A673 (cell line): Measurements from ENCODE around the gene TMEM255B. TPM values are rescaled to one million over a fixed set of nuclear protein-coding genes. Genes with fewer than 3 reads are reported as not detected.

Source experiments
- BruUV-seq: library from RNA; stranded (reverse); fragments of 400-500 nt; replicated peaks from 2 replicates; lab custom pipeline; 2021; lab: Mats Ljungman, UMichigan
- CTCF ChIA-PET: fragments of 300-600 bp; sonication (Branson Sonifier 250); formaldehyde crosslinking; loops from one replicate; lab custom pipeline; 2022; ENCODE audit warnings: antibody characterized with exemption; lab: Charles Lee
- POLR2A ChIA-PET: fragments of 300-600 bp; sonication (Branson Sonifier 250); formaldehyde crosslinking; loops from one replicate; lab custom pipeline; 2022; ENCODE audit warnings: antibody characterized with exemption; ENCODE audit not compliant: low non-redundant PET; lab: Charles Lee
- DNase-seq: peaks from one replicate; pipeline ENCODE4 v3.0.0-alpha.2; 2015; ENCODE audit warnings: low spot score
- H3K27ac ChIP-seq: fragments of 200-600 bp; sonication (generic); 2 replicates; pipeline ENCODE4 v1.5.1; 2016; ENCODE audit warnings: mixed run types, low read depth, mild to moderate bottlenecking, mixed read lengths, antibody characterized with exemption, low read length; ENCODE audit not compliant: poor library complexity, severe bottlenecking
- H3K27me3 ChIP-seq: fragments of 200-600 bp; sonication (generic); replicated peaks from 2 replicates; pipeline ENCODE4 v1.6.1; 2017; ENCODE audit warnings: mixed run types, low read depth, mild to moderate bottlenecking, mixed read lengths, antibody characterized with exemption, low read length; ENCODE audit not compliant: insufficient read depth, poor library complexity
- H3K36me3 ChIP-seq: fragments of 200-600 bp; sonication (generic); 2 replicates; pipeline ENCODE4 v1.6.1; 2016; ENCODE audit warnings: mixed run types, mild to moderate bottlenecking, mixed read lengths, antibody characterized with exemption, low read length; ENCODE audit not compliant: insufficient read depth, poor library complexity, severe bottlenecking
- H3K4me1 ChIP-seq: fragments of 200-600 bp; sonication (generic); 2 replicates; pipeline ENCODE4 v1.6.1; 2017; ENCODE audit warnings: mixed run types, mild to moderate bottlenecking, mixed read lengths, antibody characterized with exemption, low read length; ENCODE audit not compliant: insufficient read depth, poor library complexity, severe bottlenecking
- H3K4me3 ChIP-seq: fragments of 200-600 bp; sonication (generic); 2 replicates; pipeline ENCODE4 v1.5.1; 2016; ENCODE audit warnings: low read depth, mixed run types, mild to moderate bottlenecking, mixed read lengths, low read length; ENCODE audit not compliant: poor library complexity, severe bottlenecking
- H3K9me3 ChIP-seq: fragments of 200-600 bp; sonication (generic); 2 replicates; pipeline ENCODE4 v1.6.1; 2016; ENCODE audit warnings: mixed run types, low read depth, mild to moderate bottlenecking, mixed read lengths, antibody characterized with exemption, low read length; ENCODE audit not compliant: poor library complexity, severe bottlenecking
- CTCF ChIP-seq: fragments of 300-800, 200-600 bp; sonication (generic); conservative IDR thresholded peaks from 2 replicates; pipeline ENCODE4 v1.5.1; 2017; ENCODE audit warnings: low read depth, mild to moderate bottlenecking, antibody characterized with exemption, low read length, moderate library complexity, mixed read lengths
- EZH2 ChIP-seq: fragments of 200-600 bp; sonication (generic); IDR thresholded peaks from 2 replicates; pipeline ENCODE4 v1.6.1; 2017; ENCODE audit warnings: borderline replicate concordance, low read depth, mild to moderate bottlenecking, mixed read lengths, antibody characterized with exemption, low read length; ENCODE audit not compliant: poor library complexity, severe bottlenecking
- intact Hi-C: fragments of 100-400 bp; cut with micrococcal nuclease; formaldehyde crosslinking; loops from one replicate; pipeline ENCODE4 v1.10.0; 2022; ENCODE audit not compliant: unreplicated experiment
- total RNA-seq: library from RNA; stranded (reverse); gene quantifications from 2 replicates; pipeline ENCODE4 v1.2.3, GENCODE V29; 2021

Gene TMEM255B
- total RNA-seq, 1 experiment from 2014 or later: 0.06 TPM

- intact Hi-C loops: no loop called here
- no peaks in the 10 kb centered on the region for H3K27me3 ChIP-seq
- no TSS peak for BruUV-seq
- peaks cover 17% of the 10 kb centered on the region for H3K4me1 ChIP-seq
- no peaks in the 10 kb centered on the region for H3K9me3 ChIP-seq
- CTCF ChIA-PET: no interaction called here
- DNase-seq: no peak
- POLR2A ChIA-PET: no interaction called here
- no peak for TF ChIP-seq CTCF
- TF ChIP-seq EZH2: no peak
- no peak overlapping the region for H3K4me3 ChIP-seq
- H3K27ac ChIP-seq: no peak overlapping the region
- no peaks in the 10 kb centered on the region for H3K36me3 ChIP-seq
Observed at GRCh38 chr13:113840541-113841352, 81.7 kb downstream of the TMEM255B start.

DNA sequence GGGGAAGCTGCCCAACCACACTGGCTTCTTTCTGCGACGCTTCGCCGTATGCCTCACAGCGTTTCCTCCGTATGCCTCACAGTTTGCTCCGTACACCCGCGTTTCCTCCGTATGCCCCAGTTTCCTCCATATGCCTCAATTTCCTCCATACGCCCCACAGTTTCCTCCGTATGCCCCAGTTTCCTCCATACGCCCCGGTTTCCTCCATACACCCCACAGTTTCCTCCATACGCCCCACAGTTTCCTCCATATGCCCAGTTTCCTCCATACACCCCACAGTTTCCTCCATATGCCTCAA lies 82.3 kb downstream of the TMEM255B start:
- POLR2A ChIA-PET: no interaction called here

GRCh38 chr13:113842336-113843062 lies 83.5 kb downstream of the TMEM255B start:
- ChIA-PET CTCF (no interaction called here), POLR2A (no interaction called here)
- no peaks in the 10 kb centered on the region for H3K9me3 ChIP-seq
- no peaks in the 10 kb centered on the region for H3K36me3 ChIP-seq
- DNase-seq: no peak
- H3K4me3 ChIP-seq: no peak overlapping the region
- TF ChIP-seq EZH2: no peak
- no peak for TF ChIP-seq CTCF
- H3K4me1 ChIP-seq: peaks cover 10% of the 10 kb centered on the region
- no peaks in the 10 kb centered on the region for H3K27me3 ChIP-seq
- BruUV-seq: no TSS peak
- H3K27ac ChIP-seq: no peak overlapping the region
- intact Hi-C loops: no loop called here

More for the DNA sequence above, 82.3 kb downstream of the TMEM255B start:
- no peak for TF ChIP-seq CTCF
- no peak for TF ChIP-seq EZH2
- DNase-seq: no peak
- Histone ChIP-seq H3K9me3 (no peaks in the 10 kb centered on the region), H3K4me3 (no peak overlapping the region), H3K27me3 (no peaks in the 10 kb centered on the region), H3K4me1 (peaks cover 17% of the 10 kb centered on the region), H3K36me3 (no peaks in the 10 kb centered on the region), H3K27ac (no peak overlapping the region)
- CTCF ChIA-PET: no interaction called here
- BruUV-seq: no TSS peak
- intact Hi-C loops: no loop called here
